GM13976 (cell line): Measurements from ENCODE around the gene SLC13A3.

Source experiments
- DNase-seq: peaks from one replicate; pipeline ENCODE4 v3.0.0; 2012; ENCODE audit warnings: low spot score
- in situ Hi-C: fragments of 300-500 bp; cut with MboI; formaldehyde crosslinking; loops from one replicate; pipeline ENCODE4 v1.12.0; 2022; ENCODE audit warnings: low sequenced_read_pairs, mixed read lengths, inconsistent platforms; ENCODE audit not compliant: unreplicated experiment
- TF ChIP-seq, protein P1 (sequence below): IDR thresholded peaks from 2 replicates; pipeline ENCODE4 v1.5.1; 2012; ENCODE audit warnings: borderline replicate concordance, mild to moderate bottlenecking; ENCODE audit not compliant: insufficient read depth; ENCODE audit errors: extremely low read depth, missing control alignments, control extremely low read depth

Gene SLC13A3

DNA sequence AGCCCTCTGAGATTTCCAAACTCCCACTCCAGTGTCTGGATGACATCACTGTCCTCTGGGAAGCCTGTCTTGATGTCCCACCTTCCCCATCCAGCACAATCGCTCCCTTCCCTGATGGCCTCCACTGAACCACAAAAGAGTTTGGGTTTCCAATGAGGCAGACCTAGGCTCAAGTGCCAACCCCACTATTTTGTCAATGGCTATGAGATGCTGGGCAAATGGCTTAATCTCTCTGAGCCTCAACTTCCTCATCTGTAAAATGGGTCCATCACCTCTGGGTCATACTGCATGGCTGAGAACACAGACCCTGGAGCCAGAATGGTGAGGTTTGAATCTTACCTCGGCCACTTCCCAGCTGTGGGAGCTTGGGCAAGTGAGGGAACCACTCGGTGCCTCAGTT lies 11.7 kb downstream of the SLC13A3 start:
- in situ Hi-C loops: no loop called here
- no peak for DNase-seq
- TF ChIP-seq, protein P1, sequence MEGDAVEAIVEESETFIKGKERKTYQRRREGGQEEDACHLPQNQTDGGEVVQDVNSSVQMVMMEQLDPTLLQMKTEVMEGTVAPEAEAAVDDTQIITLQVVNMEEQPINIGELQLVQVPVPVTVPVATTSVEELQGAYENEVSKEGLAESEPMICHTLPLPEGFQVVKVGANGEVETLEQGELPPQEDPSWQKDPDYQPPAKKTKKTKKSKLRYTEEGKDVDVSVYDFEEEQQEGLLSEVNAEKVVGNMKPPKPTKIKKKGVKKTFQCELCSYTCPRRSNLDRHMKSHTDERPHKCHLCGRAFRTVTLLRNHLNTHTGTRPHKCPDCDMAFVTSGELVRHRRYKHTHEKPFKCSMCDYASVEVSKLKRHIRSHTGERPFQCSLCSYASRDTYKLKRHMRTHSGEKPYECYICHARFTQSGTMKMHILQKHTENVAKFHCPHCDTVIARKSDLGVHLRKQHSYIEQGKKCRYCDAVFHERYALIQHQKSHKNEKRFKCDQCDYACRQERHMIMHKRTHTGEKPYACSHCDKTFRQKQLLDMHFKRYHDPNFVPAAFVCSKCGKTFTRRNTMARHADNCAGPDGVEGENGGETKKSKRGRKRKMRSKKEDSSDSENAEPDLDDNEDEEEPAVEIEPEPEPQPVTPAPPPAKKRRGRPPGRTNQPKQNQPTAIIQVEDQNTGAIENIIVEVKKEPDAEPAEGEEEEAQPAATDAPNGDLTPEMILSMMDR: no peak

DNA sequence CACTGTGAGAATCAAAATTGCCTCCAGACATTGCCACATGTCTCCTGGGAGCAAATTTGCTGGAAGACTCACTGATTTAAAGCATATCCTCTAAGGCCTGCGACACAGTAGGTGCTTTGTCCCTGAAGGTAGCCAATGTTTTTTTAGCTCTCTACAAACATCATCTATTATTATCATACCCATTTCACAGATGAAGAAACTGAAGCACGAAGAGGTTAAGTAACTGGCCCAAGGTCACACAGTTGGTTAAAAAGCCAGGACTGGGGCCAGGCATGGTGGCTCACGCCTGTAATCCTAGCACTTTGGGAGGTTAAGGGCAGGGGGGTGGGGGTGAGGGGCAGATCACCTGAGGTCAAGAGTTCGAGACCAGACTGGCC lies 12.4 kb downstream of the SLC13A3 start:
- TF ChIP-seq, protein P1: no peak
- in situ Hi-C loops: no loop called here
- no peak for DNase-seq

DNA sequence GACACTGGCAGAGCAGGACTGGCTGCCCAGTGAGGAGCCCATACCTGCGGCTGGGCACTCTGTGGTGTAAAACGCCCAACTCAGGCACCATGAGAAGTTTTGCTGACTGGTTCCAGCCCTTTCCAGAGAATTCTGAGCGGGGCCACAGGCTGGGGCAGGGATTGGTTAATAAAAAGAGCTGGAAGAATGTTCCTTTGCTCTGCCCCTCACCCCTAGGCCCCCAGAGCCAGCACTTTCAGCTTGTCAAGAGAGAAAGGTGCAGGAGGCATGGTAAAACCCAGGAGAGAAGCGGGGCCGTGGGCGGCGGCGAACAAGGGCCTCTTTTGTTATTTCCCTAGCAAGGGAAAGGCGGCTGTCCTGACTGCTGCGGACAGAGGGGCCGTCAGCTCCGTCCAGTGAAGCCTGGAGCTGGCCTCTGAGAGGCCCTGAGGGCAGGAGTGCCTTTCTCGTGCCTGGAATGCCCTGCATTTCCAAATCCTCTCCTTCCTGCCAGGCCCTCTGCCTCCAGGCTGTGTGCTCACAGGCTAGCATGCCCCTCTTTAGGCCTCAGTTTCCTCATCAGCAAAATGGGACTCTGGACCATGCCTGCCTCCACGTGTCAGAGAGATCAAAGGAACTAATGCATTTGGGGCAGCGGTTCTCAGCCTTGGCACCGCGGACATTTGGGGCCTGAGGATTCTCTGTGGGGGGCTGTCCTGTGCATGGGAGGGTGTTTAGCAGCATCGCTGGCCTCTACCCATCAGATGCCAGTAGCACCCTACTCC lies 12.9 kb downstream of the SLC13A3 start:
- no peak for DNase-seq
- in situ Hi-C loops: no loop called here
- TF ChIP-seq, protein P1: no peak

DNA sequence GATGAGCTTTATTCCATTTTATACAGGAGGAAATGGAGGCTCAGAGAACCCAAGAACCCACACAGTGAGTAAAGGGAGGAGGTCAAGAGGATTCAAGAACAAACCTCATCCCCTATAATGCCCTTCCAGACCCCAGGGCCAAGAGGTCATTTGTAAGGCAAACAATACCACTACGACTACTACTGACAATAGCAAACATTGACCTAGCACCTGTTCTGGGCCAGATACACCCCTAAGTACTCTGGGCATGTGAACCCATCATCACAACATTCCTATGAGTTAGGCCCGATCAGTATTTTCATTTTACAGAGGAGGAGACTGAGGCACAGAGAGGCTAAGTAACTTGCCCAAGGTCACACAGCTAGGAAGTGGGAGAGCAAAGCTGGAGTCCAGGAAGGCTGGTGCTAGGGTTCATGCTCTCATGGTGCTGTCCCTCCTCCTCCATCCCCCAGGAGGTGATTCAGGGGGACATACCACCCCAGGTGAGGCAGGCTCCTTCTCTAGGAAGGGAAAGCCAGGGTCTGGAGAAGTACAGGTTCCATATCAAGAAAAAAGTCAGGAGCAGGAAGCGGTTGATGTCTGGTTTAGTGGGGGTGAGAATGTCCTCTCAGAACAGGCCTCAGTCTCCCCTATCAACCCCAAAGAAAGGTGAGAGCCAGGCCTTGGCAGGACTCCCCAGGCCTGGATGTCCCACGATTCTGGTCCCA lies 13.7 kb downstream of the SLC13A3 start:
- TF ChIP-seq, protein P1: no peak
- DNase-seq: no peak
- in situ Hi-C loops: no loop called here

DNA sequence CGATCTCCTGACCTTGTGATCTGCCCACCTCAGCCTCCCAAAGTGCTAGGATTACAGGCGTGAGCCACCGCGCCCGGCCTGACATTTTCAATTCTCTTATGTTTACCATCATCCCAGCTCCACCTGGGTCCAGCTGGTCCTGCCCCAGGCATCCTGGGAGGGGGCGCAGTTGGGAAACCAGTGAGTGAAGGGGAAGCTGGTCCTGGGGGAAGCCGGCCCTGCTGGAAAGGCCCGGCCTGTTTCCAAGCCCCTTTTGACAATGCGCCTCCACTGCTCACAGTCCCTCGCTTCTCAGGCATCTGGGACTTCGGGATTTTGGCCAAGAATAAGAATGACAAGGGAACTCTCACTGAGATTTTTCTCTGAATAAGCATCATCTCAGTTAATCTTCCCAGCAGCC lies 14.2 kb downstream of the SLC13A3 start:
- in situ Hi-C loops: no loop called here
- no peak for DNase-seq
- TF ChIP-seq, protein P1: no peak

DNA sequence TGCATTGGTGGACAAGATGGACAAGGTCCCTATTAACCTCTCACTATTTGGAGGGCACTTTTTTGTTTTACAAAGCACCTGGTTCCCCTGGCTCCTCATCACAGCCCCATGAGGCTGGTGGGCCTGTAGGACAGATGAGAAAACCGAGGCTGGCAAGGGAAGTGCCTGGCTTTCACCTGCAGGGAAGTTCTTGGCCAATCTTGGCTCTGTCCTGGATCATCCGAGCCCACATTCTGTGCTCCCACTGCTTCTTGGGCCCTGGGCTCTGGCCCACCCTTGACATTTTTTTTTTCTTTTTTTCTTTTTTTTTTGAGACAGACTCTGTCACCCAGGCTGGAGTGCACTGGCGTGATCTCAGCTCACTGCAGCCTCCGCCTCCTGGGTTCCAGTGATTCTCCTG lies 14.7 kb downstream of the SLC13A3 start:
- TF ChIP-seq, protein P1: no peak
- in situ Hi-C loops: no loop called here
- no peak for DNase-seq
